Stimulated activated CD8-positive, alpha-beta memory T cell treated with anti-CD3 and anti-CD28 coated beads, Interleukin-15, amount 100 ng/mL, for 24 hours (primary cell): ENCODE measurements around the gene NFATC3.
A peak's percentile ranks its signal among the peaks of the same experiment; 100 is the strongest.

Experiments
- DNase-seq: peaks from one replicate; pipeline ENCODE4 v3.0.0-alpha.2; 2020; ENCODE audit warnings: low read depth

NFATC3 gene

GRCh38 chr16:68247400-68247799 lies 162.2 kb downstream of the NFATC3 start:
- no peak for DNase-seq

GRCh38 chr16:68247932-68248331 lies 162.8 kb downstream of the NFATC3 start:
- DNase-seq = no peak

- DNase-seq = no peak
These were observed 164.2 kb downstream of the NFATC3 start for GRCh38 chr16:68249371-68249770.

GRCh38 chr16:68250951-68251350 lies 165.8 kb downstream of the NFATC3 start:
- no peak for DNase-seq

GRCh38 chr16:68251832-68252231 lies 166.7 kb downstream of the NFATC3 start:
- DNase-seq = no peak

- DNase-seq = no peak
These were observed 167.2 kb downstream of the NFATC3 start for GRCh38 chr16:68252383-68252782.

GRCh38 chr16:68253721-68254120 lies 168.6 kb downstream of the NFATC3 start:
- DNase-seq = no peak

GRCh38 chr16:68255712-68256111 lies 170.5 kb downstream of the NFATC3 start:
- DNase-seq = no peak

- DNase-seq = no peak
These were observed 172.2 kb downstream of the NFATC3 start for GRCh38 chr16:68257251-68257905.

- DNase-seq = no peak
These were observed 173.0 kb downstream of the NFATC3 start for GRCh38 chr16:68257906-68258800.

GRCh38 chr16:68259007-68259825 lies 174.0 kb downstream of the NFATC3 start:
- no peak for DNase-seq

GRCh38 chr16:68263559-68264127 lies 178.5 kb downstream of the NFATC3 start:
- no peak for DNase-seq

GRCh38 chr16:68264128-68265077 lies 179.2 kb downstream of the NFATC3 start, which contains the start of gene SLC7A6:
Gene SLC7A6 (plus strand): TSS chr16:68264526. CDS start chr16:68274727, 10,201 bp downstream.
- DNase-seq = peak; percentile 66

GRCh38 chr16:68265078-68265920 lies 180.1 kb downstream of the NFATC3 start:
- DNase-seq = no peak

- DNase-seq = no peak
These were observed 182.6 kb downstream of the NFATC3 start for GRCh38 chr16:68267612-68268405.

GRCh38 chr16:68269793-68270192 lies 184.6 kb downstream of the NFATC3 start:
- DNase-seq = no peak

GRCh38 chr16:68270353-68270752 lies 185.2 kb downstream of the NFATC3 start:
- DNase-seq = no peak

GRCh38 chr16:68272507-68273209 lies 187.5 kb downstream of the NFATC3 start:
- DNase-seq = no peak
